HepG2 (cell line): ENCODE results near the gene SH3BP2. TPM values are rescaled to one million over a fixed set of nuclear protein-coding genes. Genes with fewer than 3 reads are reported as not detected.

Source experiments
- ATAC-seq: fragments of 200-7000 bp; cut with Tn5 transposase; 3 replicates; pipeline ENCODE4 v1.9.1; 2020; ENCODE audit warnings: mild to moderate bottlenecking, moderate library complexity
- BruUV-seq: library from RNA; stranded (reverse); fragments of 400-500 nt; replicated peaks from 2 replicates; lab custom pipeline; 2021; lab: Mats Ljungman, UMichigan
- CTCF ChIA-PET: fragments of 300-600 bp; formaldehyde crosslinking; extraction: SDS; loops from one replicate; lab custom pipeline; 2021; ENCODE audit warnings: low total read pairs, inconsistent platforms, low intra/inter-chr PET ratio; lab: Yijun Ruan, JAX
- POLR2A ChIA-PET: fragments of 350-600 bp; sonication (Branson Sonifier 250); formaldehyde crosslinking; loops from one replicate; lab custom pipeline; 2020; ENCODE audit warnings: antibody characterized with exemption, inconsistent platforms; lab: Yijun Ruan, JAX
- DNase-seq: peaks from one replicate; pipeline ENCODE4 v3.0.0-alpha.2; 2015; ENCODE audit warnings: low spot score
- FAIRE-seq: peaks from 3 replicates; lab custom pipeline; 2011; peaks lifted over from hg19 to GRCh38; lab: Jason Lieb, UNC
- H2AFZ ChIP-seq: one replicate; pipeline ENCODE4 v1.6.1; 2011; ENCODE audit warnings: low read length, inconsistent platforms
- H3K27ac ChIP-seq: fragments of 300-600 bp; 3 replicates; pipeline ENCODE4 v1.8.0; 2011; ENCODE audit warnings: mixed run types, mild to moderate bottlenecking, mixed read lengths, low read length, inconsistent platforms; ENCODE audit not compliant: insufficient read depth; ENCODE audit errors: extremely low read length
- H3K27me3 ChIP-seq, 2 experiments: fragments of 200-600 bp in 1 of 2; 2 replicates in 1 of 2; 3 replicates in 1 of 2; pipeline versions ENCODE4 v1.6.0 to v1.8.0; 2011; ENCODE audit warnings: low read length in 2 of 2, mild to moderate bottlenecking in 2 of 2, moderate library complexity in 2 of 2, inconsistent platforms in 1 of 2; ENCODE audit not compliant: insufficient read depth in 2 of 2, control insufficient read depth in 1 of 2
- H3K36me3 ChIP-seq, 2 experiments: fragments of 200-600 bp in 1 of 2; replicated peaks in 1 of 2; 2 replicates in 1 of 2; 3 replicates in 1 of 2; pipeline versions ENCODE4 v1.5.1 to v1.8.0; 2011; ENCODE audit warnings: low read length in 2 of 2, inconsistent platforms in 1 of 2; ENCODE audit not compliant: insufficient read depth in 2 of 2, control insufficient read depth in 1 of 2
- H3K4me1 ChIP-seq: 2 replicates; pipeline ENCODE4 v1.5.1; 2012; ENCODE audit warnings: low read length, inconsistent platforms; ENCODE audit not compliant: insufficient read depth
- H3K4me2 ChIP-seq: 2 replicates; pipeline ENCODE4 v1.6.0; 2011; ENCODE audit warnings: low read depth, low read length, inconsistent platforms
- H3K4me3 ChIP-seq, 3 experiments: fragments of 200-600 bp in 1 of 3; sonication (generic), shearing (Covaris generic) in 1 of 3; replicated peaks in 1 of 3; 2 replicates each; pipeline ENCODE4 v1.5.1; 2011 to 2016; ENCODE audit warnings: low read length in 3 of 3, inconsistent platforms in 2 of 3, low read depth in 2 of 3, mild to moderate bottlenecking in 2 of 3, control low read depth in 1 of 3, mixed read lengths in 1 of 3; ENCODE audit not compliant: insufficient read depth in 1 of 3
- H3K79me2 ChIP-seq: one replicate; pipeline ENCODE4 v1.6.1; 2011; ENCODE audit warnings: low read length, inconsistent platforms; ENCODE audit not compliant: insufficient read depth
- H3K9ac ChIP-seq: 2 replicates; pipeline ENCODE4 v1.6.0; 2011; ENCODE audit warnings: mild to moderate bottlenecking, low read depth, low read length, inconsistent platforms; ENCODE audit not compliant: insufficient read depth
- H3K9me3 ChIP-seq: 2 replicates; pipeline ENCODE4 v1.5.1; 2012; ENCODE audit warnings: mild to moderate bottlenecking, low read length
- H4K20me1 ChIP-seq: 2 replicates; pipeline ENCODE4 v1.6.0; 2011; ENCODE audit warnings: inconsistent platforms, mild to moderate bottlenecking, low read length, moderate library complexity; ENCODE audit not compliant: insufficient read depth
- CHD2 ChIP-seq: IDR thresholded peaks from 2 replicates; pipeline ENCODE4 v1.6.1; 2011; ENCODE audit warnings: low read depth, low read length, improper control_type of control experiment
- FOXO1 ChIP-seq: sonication (generic); formaldehyde crosslinking; IDR thresholded peaks from 2 replicates; pipeline ENCODE4 v1.4.0; 2020; ENCODE audit warnings: missing genetic modification reagents
- HDAC1 ChIP-seq: sonication (generic); formaldehyde crosslinking; IDR thresholded peaks from 2 replicates; pipeline ENCODE4 v1.5.1; 2020; ENCODE audit warnings: mild to moderate bottlenecking, missing genetic modification reagents
- KMT2A ChIP-seq: sonication (generic); formaldehyde crosslinking; IDR thresholded peaks from 2 replicates; pipeline ENCODE4 v1.4.0; 2020; ENCODE audit warnings: missing genetic modification reagents
- NCOA1 ChIP-seq: sonication (generic); formaldehyde crosslinking; IDR thresholded peaks from 2 replicates; pipeline ENCODE4 v1.9.0; 2021; ENCODE audit warnings: missing genetic modification reagents
- REXO4 ChIP-seq: sonication (generic); formaldehyde crosslinking; IDR thresholded peaks from 2 replicates; pipeline ENCODE4 v1.8.0; 2022; ENCODE audit warnings: missing genetic modification reagents, mild to moderate bottlenecking, borderline replicate concordance
- RFX5 ChIP-seq: IDR thresholded peaks from 2 replicates; pipeline ENCODE4 v1.6.1; 2011; ENCODE audit warnings: low read depth, low read length, improper control_type of control experiment
- THAP9 ChIP-seq: sonication (generic); formaldehyde crosslinking; IDR thresholded peaks from 2 replicates; pipeline ENCODE4; 2020; ENCODE audit warnings: missing genetic modification reagents, mild to moderate bottlenecking, borderline replicate concordance
- ZC3H13 ChIP-seq: sonication (generic); formaldehyde crosslinking; IDR thresholded peaks from 2 replicates; pipeline ENCODE4 v1.8.1; 2023; ENCODE audit warnings: mild to moderate bottlenecking, missing genetic modification reagents, moderate library complexity
- ZFP36L1 ChIP-seq: sonication (generic); formaldehyde crosslinking; IDR thresholded peaks from 2 replicates; pipeline ENCODE4 v1.8.0; 2022; ENCODE audit warnings: mild to moderate bottlenecking, missing genetic modification reagents, moderate library complexity
- ZFP41 ChIP-seq: sonication (generic); formaldehyde crosslinking; IDR thresholded peaks from 2 replicates; pipeline ENCODE4 v1.4.0; 2020; ENCODE audit warnings: mild to moderate bottlenecking, missing genetic modification reagents, borderline replicate concordance
- ZFX ChIP-seq: sonication (generic); formaldehyde crosslinking; IDR thresholded peaks from 2 replicates; pipeline ENCODE4 v1.4.0; 2020; ENCODE audit warnings: mild to moderate bottlenecking, low read depth, missing genetic modification reagents, moderate library complexity
- ZNF230 ChIP-seq: sonication (generic); formaldehyde crosslinking; IDR thresholded peaks from 2 replicates; pipeline ENCODE4 v1.4.0; 2020; ENCODE audit warnings: mild to moderate bottlenecking, missing genetic modification reagents
- ZNF580 ChIP-seq: IDR thresholded peaks from 2 replicates; pipeline ENCODE4 v1.6.1; 2016; ENCODE audit warnings: low read depth, borderline replicate concordance
- WGBS: methylation state at CpG from one replicate; pipeline ENCODE4 v1.1.6; 2017; ENCODE audit warnings: low lambda C conversion rate; 5-methylcytosine and 5-hydroxymethylcytosine counted together
- in situ Hi-C: cut with HindIII; loops from 2 replicates; pipeline ENCODE4 v1.10.0; 2017; ENCODE audit warnings: low pct_unique_long_range_greater_than_20kb; ENCODE audit not compliant: extremely low pct_ligation_motif_present
- intact Hi-C: fragments of 100-400 bp; cut with micrococcal nuclease; formaldehyde crosslinking; loops from one replicate; pipeline ENCODE4 v1.10.0; 2022; ENCODE audit not compliant: unreplicated experiment
- polyA plus RNA-seq, 8 experiments: library from polyadenylated mRNA; depleted of rRNA in 3 of 8; stranded (reverse) in 7 of 8; unstranded in 1 of 8; fragments of >200 nt; fragmentation: Illumina TruSeq in 4 of 8; extraction: Trizol in 4 of 8; gene quantifications; 2 replicates each; pipeline versions ENCODE4 v1.2.1 to v1.2.3, GENCODE V29; 2011 to 2016; ENCODE audit warnings: low read depth in 4 of 8, missing spikeins in 1 of 8, mixed read lengths in 1 of 8; ENCODE audit not compliant: insufficient read depth in 1 of 8
- total RNA-seq, 5 experiments: library from RNA; depleted of rRNA; stranded (reverse); fragments of >200 nt; fragmentation: Illumina TruSeq; extraction: Trizol; gene quantifications; 2 replicates each; pipeline ENCODE4 v1.2.3, GENCODE V29; 2016; ENCODE audit warnings: low read depth in 1 of 5
- TF ChIP-seq, protein P1 (sequence below): sonication (generic); formaldehyde crosslinking; IDR thresholded peaks from 2 replicates; pipeline ENCODE4 v1.4.0; 2020; ENCODE audit warnings: missing genetic modification reagents
- TF ChIP-seq, protein P2 (sequence below): sonication (generic); formaldehyde crosslinking; IDR thresholded peaks from 2 replicates; pipeline ENCODE4 v1.5.0; 2020; ENCODE audit warnings: mild to moderate bottlenecking, missing genetic modification reagents

SH3BP2 gene
- total and polyA plus RNA-seq, 2 of the 13 experiments (the other 11 are each of a cell fraction or from before 2014, with no cell fraction given) = 16.9 to 34.5 TPM

- in situ Hi-C loops (no loop called here), intact Hi-C loops (loop anchor here (2.0 to 5.0 kb wide), 3 partner anchors 17 to 93 kb away; partner anchors contain the start of gene SH3BP2)
- H4K20me1 ChIP-seq = peaks cover 29% of the 10 kb centered on the region
- DNase-seq = no peak
- peak overlapping the region; percentile 75 for H3K9ac ChIP-seq
- peak; percentile 15 for ATAC-seq
- H3K27me3 ChIP-seq = no peaks in the 10 kb centered on the region; a peak in 1 of 5 replicates
- FAIRE-seq = no peak
- H3K4me1 ChIP-seq = peaks cover 52% of the 10 kb centered on the region
- ChIA-PET POLR2A (interaction anchor here (1.6 kb wide), 1 partner anchor 17 kb away, joined by 7 read pairs; no protein-coding TSS in a partner anchor), CTCF (no interaction called here)
- under 1% methylated on average over 13 of the region's 74 CpGs for WGBS
- no peaks in the 10 kb centered on the region for H3K36me3 ChIP-seq
- H3K79me2 ChIP-seq = peaks cover 52% of the 10 kb centered on the region
- BruUV-seq = no TSS peak
- peak overlapping the region; percentile 69 for H3K27ac ChIP-seq
- H3K9me3 ChIP-seq = no peaks in the 10 kb centered on the region
- H2AFZ ChIP-seq = no peak overlapping the region
- peak overlapping the region; percentile 86 to 99 (median 87) for H3K4me3 ChIP-seq
- peak overlapping the region; percentile 82 for H3K4me2 ChIP-seq
- TF ChIP-seq REXO4 (CRISPR knock-in tag) = no peak
- TF ChIP-seq ZFP36L1 (CRISPR knock-in tag) = no peak
- TF ChIP-seq ZFP41 (CRISPR knock-in tag) = no peak
- TF ChIP-seq RFX5 = no peak
- 0 out of 2 replicates have a peak, but pooled peaks have one; percentile 3 for TF ChIP-seq ZC3H13 (CRISPR knock-in tag)
- TF ChIP-seq THAP9 (CRISPR knock-in tag) = no peak
- TF ChIP-seq, protein P1, sequence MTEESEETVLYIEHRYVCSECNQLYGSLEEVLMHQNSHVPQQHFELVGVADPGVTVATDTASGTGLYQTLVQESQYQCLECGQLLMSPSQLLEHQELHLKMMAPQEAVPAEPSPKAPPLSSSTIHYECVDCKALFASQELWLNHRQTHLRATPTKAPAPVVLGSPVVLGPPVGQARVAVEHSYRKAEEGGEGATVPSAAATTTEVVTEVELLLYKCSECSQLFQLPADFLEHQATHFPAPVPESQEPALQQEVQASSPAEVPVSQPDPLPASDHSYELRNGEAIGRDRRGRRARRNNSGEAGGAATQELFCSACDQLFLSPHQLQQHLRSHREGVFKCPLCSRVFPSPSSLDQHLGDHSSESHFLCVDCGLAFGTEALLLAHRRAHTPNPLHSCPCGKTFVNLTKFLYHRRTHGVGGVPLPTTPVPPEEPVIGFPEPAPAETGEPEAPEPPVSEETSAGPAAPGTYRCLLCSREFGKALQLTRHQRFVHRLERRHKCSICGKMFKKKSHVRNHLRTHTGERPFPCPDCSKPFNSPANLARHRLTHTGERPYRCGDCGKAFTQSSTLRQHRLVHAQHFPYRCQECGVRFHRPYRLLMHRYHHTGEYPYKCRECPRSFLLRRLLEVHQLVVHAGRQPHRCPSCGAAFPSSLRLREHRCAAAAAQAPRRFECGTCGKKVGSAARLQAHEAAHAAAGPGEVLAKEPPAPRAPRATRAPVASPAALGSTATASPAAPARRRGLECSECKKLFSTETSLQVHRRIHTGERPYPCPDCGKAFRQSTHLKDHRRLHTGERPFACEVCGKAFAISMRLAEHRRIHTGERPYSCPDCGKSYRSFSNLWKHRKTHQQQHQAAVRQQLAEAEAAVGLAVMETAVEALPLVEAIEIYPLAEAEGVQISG (CRISPR knock-in tag) = 0 out of 2 replicates have a peak, but pooled peaks have one; percentile 5
- TF ChIP-seq FOXO1 (CRISPR knock-in tag) = 0 out of 2 replicates have a peak, but pooled peaks have one; percentile 10
- peak; percentile 9; the same call in 1 of the 2 replicates for TF ChIP-seq ZFX (CRISPR knock-in tag)
- no peak for TF ChIP-seq ZNF230 (CRISPR knock-in tag)
- TF ChIP-seq ZNF580 (CRISPR knock-in tag) = 0 out of 2 replicates have a peak, but pooled peaks have one; percentile 21
- 0 out of 2 replicates have a peak, but pooled peaks have one; percentile 28 for TF ChIP-seq NCOA1 (CRISPR knock-in tag)
- 0 out of 2 replicates have a peak, but pooled peaks have one; percentile 6 for TF ChIP-seq HDAC1 (CRISPR knock-in tag)
- TF ChIP-seq, protein P2, sequence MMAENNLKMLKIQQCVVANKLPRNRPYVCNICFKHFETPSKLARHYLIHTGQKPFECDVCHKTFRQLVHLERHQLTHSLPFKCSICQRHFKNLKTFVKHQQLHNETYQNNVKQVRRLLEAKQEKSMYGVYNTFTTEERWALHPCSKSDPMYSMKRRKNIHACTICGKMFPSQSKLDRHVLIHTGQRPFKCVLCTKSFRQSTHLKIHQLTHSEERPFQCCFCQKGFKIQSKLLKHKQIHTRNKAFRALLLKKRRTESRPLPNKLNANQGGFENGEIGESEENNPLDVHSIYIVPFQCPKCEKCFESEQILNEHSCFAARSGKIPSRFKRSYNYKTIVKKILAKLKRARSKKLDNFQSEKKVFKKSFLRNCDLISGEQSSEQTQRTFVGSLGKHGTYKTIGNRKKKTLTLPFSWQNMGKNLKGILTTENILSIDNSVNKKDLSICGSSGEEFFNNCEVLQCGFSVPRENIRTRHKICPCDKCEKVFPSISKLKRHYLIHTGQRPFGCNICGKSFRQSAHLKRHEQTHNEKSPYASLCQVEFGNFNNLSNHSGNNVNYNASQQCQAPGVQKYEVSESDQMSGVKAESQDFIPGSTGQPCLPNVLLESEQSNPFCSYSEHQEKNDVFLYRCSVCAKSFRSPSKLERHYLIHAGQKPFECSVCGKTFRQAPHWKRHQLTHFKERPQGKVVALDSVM (CRISPR knock-in tag) = no peak
- TF ChIP-seq CHD2 = no peak
- TF ChIP-seq KMT2A = 0 out of 2 replicates have a peak, but pooled peaks have one; percentile 6
Measured at GRCh38 chr4:2843941-2844584, 51.2 kb downstream of the SH3BP2 start.
